ENCODE data around the gene RASD1. TPM values are rescaled to one million over a fixed set of nuclear protein-coding genes. Genes with fewer than 3 reads are reported as not detected.

The RASD1 gene
- total and polyA plus RNA-seq, 2 of the 4 experiments (the other 2 are of a cell fraction) = 0.54 to 1.8 TPM

- 100% methylated on average over 2 of the region's 10 CpGs; no CpG with 5 or more reads in 1 of the 2 experiments for WGBS, 2 experiments (ENCODE audit: extremely low coverage in 2 of 2, insufficient read length in 1 of 2)
- no peak overlapping the region for H3K56ac ChIP-seq (ENCODE audit: extremely low read depth, insufficient read depth, low read length)
- no peak overlapping the region for H4K8ac ChIP-seq (ENCODE audit: low read depth in 2 of 2, low read length in 2 of 2)
- no peak overlapping the region for H2BK15ac ChIP-seq (ENCODE audit: low read depth, low read length)
- in situ Hi-C loops (cut with MboI; ENCODE audit: low sequenced_read_pairs) (no loop called here), dilution Hi-C loops (cut with HindIII; ENCODE audit: low sequenced_read_pairs, unreplicated experiment) (no loop called here), intact Hi-C loops (cut with micrococcal nuclease) (no loop called here)
- BruUV-seq (replicated peaks) = no TSS peak
- no peak overlapping the region for H3K23ac ChIP-seq (ENCODE audit: low read depth, low read length)
- H2BK20ac ChIP-seq (ENCODE audit: low read depth, low read length) = no peak overlapping the region
- no peak overlapping the region for H3K18ac ChIP-seq (ENCODE audit: low read depth, low read length)
- DNase-seq (no peak), ATAC-seq (ENCODE audit: low read depth) (no peak)
- H3K4me3 ChIP-seq (ENCODE audit: insufficient read depth, low read depth, low read length) = no peak overlapping the region
- H3K14ac ChIP-seq (replicated peaks; ENCODE audit: low read depth, low read length) = no peak overlapping the region
- H3K36me3 ChIP-seq (ENCODE audit: control insufficient read depth, insufficient read depth, low read length) = no peaks in the 10 kb centered on the region
- H2AK9ac ChIP-seq (replicated peaks; ENCODE audit: low read depth, low read length, poor library complexity) = no peak overlapping the region
- H3K27ac ChIP-seq (ENCODE audit: insufficient read depth, low read length) = no peak overlapping the region
- no peak overlapping the region for H2AK5ac ChIP-seq (ENCODE audit: low read depth, low read length)
- no peaks in the 10 kb centered on the region; the same call in 1 of the 2 replicates for H4K20me1 ChIP-seq (ENCODE audit: insufficient read depth, low read length)
- H2BK5ac ChIP-seq (ENCODE audit: low read depth, low read length, poor library complexity, severe bottlenecking) = no peak overlapping the region
- POLR2A ChIA-PET (ENCODE audit: unreplicated experiment) = no interaction called here
- H2BK120ac ChIP-seq (ENCODE audit: low read depth, low read length) = no peak overlapping the region
- H3K4ac ChIP-seq (ENCODE audit: low read depth, low read length) = no peak overlapping the region
- H3K27me3 ChIP-seq (ENCODE audit: control insufficient read depth, insufficient read depth, low read length) = no peaks in the 10 kb centered on the region
- CTCF ChIA-PET = no interaction called here
- TF ChIP-seq RFX5 (IDR thresholded peaks at IDR 0.05; ENCODE audit: low read depth, low read length) = no peak
- TF ChIP-seq RCOR1 (IDR thresholded peaks at IDR 0.05; ENCODE audit: insufficient replicate concordance, low read length) = no peak
- no peak for TF ChIP-seq USF2 (IDR thresholded peaks at IDR 0.05; ENCODE audit: low read depth, low read length)
- H4K91ac ChIP-seq (ENCODE audit: insufficient read depth, low read depth, low read length) = no peak overlapping the region
- H4K5ac ChIP-seq (ENCODE audit: low read depth, low read length) = no peak overlapping the region
- no peaks in the 10 kb centered on the region for H3K79me1 ChIP-seq (ENCODE audit: low read depth in 1 of 2, low read length in 2 of 2)
- H3K9me1 ChIP-seq (ENCODE audit: insufficient read depth, low read length) = no peaks in the 10 kb centered on the region; the same call in 1 of the 2 replicates
- H3K4me2 ChIP-seq (ENCODE audit: low read depth, low read length) = no peak overlapping the region
- no peak overlapping the region for H3K9ac ChIP-seq (ENCODE audit: low read depth, low read length)
- no peaks in the 10 kb centered on the region for H3K9me3 ChIP-seq (ENCODE audit: control insufficient read depth, insufficient read depth, low read length)
- H2AFZ ChIP-seq (replicated peaks; ENCODE audit: low read length, poor library complexity) = no peak overlapping the region
- peaks cover 3% of the 10 kb centered on the region; the same call in 1 of the 2 replicates for H3K4me1 ChIP-seq (ENCODE audit: control insufficient read depth, insufficient read depth, low read length)
These were observed 23.7 kb upstream of the RASD1 start for GRCh38 chr17:17519886-17520285.
